A549 (cell line): ENCODE data around the gene ARSJ. TPM values are rescaled to one million over a fixed set of nuclear protein-coding genes. Genes with fewer than 3 reads are reported as not detected.

Experiments used
- ATAC-seq, 2 experiments: fragments of 200-7000 bp in 1 of 2; fragments of >200 bp in 1 of 2; cut with Nextera tagmentation in 1 of 2; cut with Tn5 transposase in 1 of 2; 3 replicates each; pipeline versions ENCODE4 v1.8.0 to v1.9.1; 2018 to 2020; ENCODE audit warnings: mild to moderate bottlenecking in 1 of 2, moderate library complexity in 1 of 2
- CTCF ChIA-PET: fragments of 300-600 bp; sonication (Branson Sonifier 250); formaldehyde crosslinking; extraction: SDS; loops from one replicate; lab custom pipeline; 2021; ENCODE audit warnings: antibody characterized with exemption, inconsistent platforms; lab: Yijun Ruan, JAX
- POLR2A ChIA-PET: fragments of 350-600 bp; formaldehyde crosslinking; extraction: SDS; loops from one replicate; lab custom pipeline; 2021; ENCODE audit warnings: antibody characterized with exemption, inconsistent platforms; lab: Yijun Ruan, JAX
- DNase-seq, 2 experiments: peaks; one replicate each; pipeline versions ENCODE4 v3.0.0 to v3.0.0-alpha.2; 2011 to 2016; ENCODE audit warnings: low read depth in 1 of 2, low spot score in 1 of 2
- FAIRE-seq: peaks from 2 replicates; lab custom pipeline; 2011; peaks lifted over from hg19 to GRCh38; lab: Jason Lieb, UNC
- H3K27ac ChIP-seq, 2 experiments: fragments of >200 bp; sonication (Bioruptor Twin); formaldehyde crosslinking; 3 replicates each; pipeline ENCODE4 v1.5.1; 2016 to 2017
- H3K4me1 ChIP-seq: fragments of >200 bp; sonication (Bioruptor Twin); formaldehyde crosslinking; 3 replicates; pipeline ENCODE4 v1.6.1; 2016
- H3K4me2 ChIP-seq: fragments of >200 bp; sonication (Bioruptor Twin); formaldehyde crosslinking; 3 replicates; pipeline ENCODE4 v1.6.1; 2016
- H3K4me3 ChIP-seq: fragments of >200 bp; sonication (Bioruptor Twin); formaldehyde crosslinking; 3 replicates; pipeline ENCODE4 v1.5.1; 2016
- H3K9me3 ChIP-seq: fragments of >200 bp; sonication (Bioruptor Twin); formaldehyde crosslinking; 3 replicates; pipeline ENCODE4 v1.6.1; 2016
- BHLHE40 ChIP-seq: IDR thresholded peaks from 2 replicates; pipeline ENCODE4 v1.6.1; 2012; ENCODE audit warnings: low read depth, low read length, inconsistent platforms
- CEBPB ChIP-seq, 2 experiments: fragments of >200 bp in 1 of 2; sonication (Bioruptor Twin) in 1 of 2; formaldehyde crosslinking in 1 of 2; IDR thresholded peaks; 2 replicates each; pipeline ENCODE4 v1.6.1; 2012 to 2016
- CHD4 ChIP-seq: fragments of 200-600 bp; sonication (generic); IDR thresholded peaks from 2 replicates; pipeline ENCODE4 v1.6.1; 2016; ENCODE audit warnings: antibody characterized with exemption, mild to moderate bottlenecking, borderline replicate concordance
- EHF ChIP-seq: fragments of 250-450 bp; sonication (Bioruptor Pico); IDR thresholded peaks from 2 replicates; pipeline ENCODE4 v1.5.0; 2020; ENCODE audit warnings: mild to moderate bottlenecking
- ESRRA ChIP-seq: fragments of 150-350 bp; IDR thresholded peaks from 2 replicates; pipeline ENCODE4 v1.6.1; 2014; ENCODE audit warnings: mild to moderate bottlenecking, low read length, borderline replicate concordance
- FOSB ChIP-seq: fragments of 250-450 bp; sonication (Bioruptor Pico); IDR thresholded peaks from 2 replicates; pipeline ENCODE4 v1.5.0; 2020; ENCODE audit warnings: mild to moderate bottlenecking, moderate library complexity
- FOSL2 ChIP-seq, 2 experiments: fragments of 450-650 bp in 1 of 2; fragments of >200 bp in 1 of 2; sonication (Bioruptor Twin) in 1 of 2; formaldehyde crosslinking; IDR thresholded peaks; 2 replicates each; pipeline versions ENCODE4 v1.5.0 to v1.6.1; 2016 to 2020; ENCODE audit warnings: mild to moderate bottlenecking in 1 of 2, moderate library complexity in 1 of 2
- FOXS1 ChIP-seq: fragments of 250-450 bp; sonication (Bioruptor Pico); IDR thresholded peaks from 2 replicates; pipeline ENCODE4 v1.5.0; 2020; ENCODE audit warnings: mild to moderate bottlenecking, moderate library complexity
- HMGXB4 ChIP-seq: fragments of 250-450 bp; sonication (Bioruptor Pico); IDR thresholded peaks from 2 replicates; pipeline ENCODE4 v1.5.0; 2021; ENCODE audit warnings: mild to moderate bottlenecking, moderate library complexity, borderline replicate concordance
- HOXB5 ChIP-seq: fragments of 250-450 bp; sonication (Bioruptor Pico); IDR thresholded peaks from 2 replicates; pipeline ENCODE4 v1.5.0; 2020; ENCODE audit warnings: mild to moderate bottlenecking, moderate library complexity
- JUN ChIP-seq, 2 experiments: fragments of >200 bp; sonication (Bioruptor Twin); formaldehyde crosslinking; IDR thresholded peaks; 2 replicates in 1 of 2; 3 replicates in 1 of 2; pipeline ENCODE4 v1.6.1; 2016 to 2017
- KDM1A ChIP-seq: fragments of 200-600 bp; sonication (generic); IDR thresholded peaks from 2 replicates; pipeline ENCODE4 v1.6.1; 2016; ENCODE audit warnings: low read depth, mild to moderate bottlenecking
- KDM5A ChIP-seq: fragments of 200-600 bp; sonication (generic); IDR thresholded peaks from 2 replicates; pipeline ENCODE4 v1.6.1; 2016; ENCODE audit warnings: antibody characterized with exemption, mild to moderate bottlenecking
- MAX ChIP-seq: IDR thresholded peaks from 2 replicates; pipeline ENCODE4 v1.6.1; 2012
- MYC ChIP-seq: IDR thresholded peaks from 2 replicates; pipeline ENCODE4 v1.6.1; 2012; ENCODE audit warnings: mild to moderate bottlenecking, inconsistent platforms, low read length, improper control_type of control experiment, borderline replicate concordance
- NPAS2 ChIP-seq: fragments of 250-450 bp; sonication (Bioruptor Pico); IDR thresholded peaks from 2 replicates; pipeline ENCODE4 v1.8.0; 2022; ENCODE audit warnings: mild to moderate bottlenecking, moderate library complexity, borderline replicate concordance
- NR3C1 ChIP-seq: fragments of >200 bp; sonication (Bioruptor Twin); formaldehyde crosslinking; IDR thresholded peaks from 3 replicates; pipeline ENCODE4 v1.6.1; 2017
- PBX3 ChIP-seq: IDR thresholded peaks from 2 replicates; pipeline ENCODE4 v1.6.1; 2012
- RCOR1 ChIP-seq: fragments of 150-350 bp; IDR thresholded peaks from 2 replicates; pipeline ENCODE4 v1.6.1; 2014; ENCODE audit warnings: antibody characterized with exemption, low read length, low read depth
- REST ChIP-seq: fragments of 200-600 bp; sonication (generic); IDR thresholded peaks from 2 replicates; pipeline ENCODE4 v1.6.1; 2016; ENCODE audit warnings: antibody characterized with exemption, mild to moderate bottlenecking, moderate library complexity
- RNF2 ChIP-seq: fragments of 200-600 bp; sonication (generic); IDR thresholded peaks from 2 replicates; pipeline ENCODE4 v1.6.1; 2016; ENCODE audit warnings: low read depth, mild to moderate bottlenecking, antibody characterized with exemption, moderate library complexity, borderline replicate concordance
- SMC3 ChIP-seq: fragments of >200 bp; sonication (Bioruptor Twin); formaldehyde crosslinking; IDR thresholded peaks from 3 replicates; pipeline ENCODE4 v1.6.1; 2018; ENCODE audit warnings: inconsistent platforms
- TP53 ChIP-seq: fragments of 250-450 bp; sonication (Bioruptor Pico); IDR thresholded peaks from 2 replicates; pipeline ENCODE4 v1.5.0; 2021; ENCODE audit warnings: mild to moderate bottlenecking, moderate library complexity
- USF2 ChIP-seq: fragments of 450-650 bp; IDR thresholded peaks from 2 replicates; pipeline ENCODE4 v1.6.1; 2014; ENCODE audit warnings: antibody characterized with exemption
- ZC3H11A ChIP-seq: fragments of 450-650 bp; IDR thresholded peaks from 2 replicates; pipeline ENCODE4 v1.6.1; 2014; ENCODE audit warnings: antibody characterized with exemption, mild to moderate bottlenecking
- ZSCAN20 ChIP-seq: fragments of 250-450 bp; sonication (Bioruptor Pico); IDR thresholded peaks from 2 replicates; pipeline ENCODE4 v1.8.0; 2022; ENCODE audit warnings: mild to moderate bottlenecking, moderate library complexity
- WGBS: methylation state at CpG from one replicate; pipeline ENCODE4 v1.1.6; 2017; ENCODE audit errors: missing lambda C conversion rate; 5-methylcytosine and 5-hydroxymethylcytosine counted together
- polyA plus RNA-seq, 4 experiments: library from polyadenylated mRNA; depleted of rRNA in 3 of 4; stranded (reverse); fragments of >200 nt; fragmentation: RNase III in 1 of 4; extraction: RNeasy Plus Mini Kit Qiagen cat#74134 plus additional on column Dnase treatment in 1 of 4; gene quantifications; 2 replicates in 3 of 4; 3 replicates in 1 of 4; pipeline ENCODE4 v1.2.3, GENCODE V29; 2011 to 2017

The ARSJ gene
- polyA plus RNA-seq, 2 of the 4 experiments (the other 2 are of a cell fraction), result 3.0 to 8.6 TPM

- no peaks in the 10 kb centered on the region for H3K4me1 ChIP-seq
- H3K4me2 ChIP-seq, result no peak overlapping the region
- H3K9me3 ChIP-seq, result no peaks in the 10 kb centered on the region
- FAIRE-seq (no peak), DNase-seq (no peak), ATAC-seq (no peak)
- ChIA-PET CTCF (no interaction called here), POLR2A (no interaction called here)
- TF ChIP-seq FOXS1 (CRISPR knock-in tag), result no peak
- no peak for TF ChIP-seq BHLHE40
- no peak for TF ChIP-seq ZSCAN20 (CRISPR knock-in tag)
- TF ChIP-seq USF2, result no peak
- TF ChIP-seq ESRRA, result no peak
- no peak for TF ChIP-seq RCOR1
- no peak overlapping the region for H3K27ac ChIP-seq
- no peak overlapping the region for H3K4me3 ChIP-seq
- 81% methylated on average over 5 of the region's 5 CpGs for WGBS
Observed at GRCh38 chr4:114025176-114025777, 45.8 kb upstream of the ARSJ start.

- WGBS, result 83% methylated on average over 3 of the region's 3 CpGs
- Histone ChIP-seq H3K27ac (no peak overlapping the region), H3K9me3 (no peaks in the 10 kb centered on the region), H3K4me2 (no peak overlapping the region), H3K4me3 (no peak overlapping the region), H3K4me1 (peaks cover 9% of the 10 kb centered on the region)
- POLR2A ChIA-PET, result no interaction called here
- CTCF ChIA-PET, result interaction anchor here (1.0 kb wide), 1 partner anchor 11 kb away, joined by 3 read pairs; no protein-coding TSS in a partner anchor
- no peak for DNase-seq
- ATAC-seq, result no peak
- no peak for FAIRE-seq
- no peak for TF ChIP-seq FOSB (CRISPR knock-in tag)
- TF ChIP-seq KDM1A, result no peak
- TF ChIP-seq TP53 (CRISPR knock-in tag), result no peak
- TF ChIP-seq, all 56 proteins: peak for 0
Observed at GRCh38 chr4:114021451-114021850, 42.0 kb upstream of the ARSJ start.

- Histone ChIP-seq H3K4me2 (0 out of 3 replicates have a peak overlapping the region, but pooled peaks have one; percentile 25), H3K4me3 (no peak overlapping the region), H3K27ac (no peak overlapping the region), H3K4me1 (peaks cover 20% of the 10 kb centered on the region), H3K9me3 (no peaks in the 10 kb centered on the region)
- WGBS, result 93% methylated on average over 1 of the region's 1 CpG
- CTCF ChIA-PET, result no interaction called here
- ATAC-seq (no peak), FAIRE-seq (no peak), DNase-seq (no peak)
- POLR2A ChIA-PET, result no interaction called here
- no peak for TF ChIP-seq JUN (IDR thresholded peaks at IDR 0.05)
- TF ChIP-seq MAX, result no peak
- TF ChIP-seq NR3C1, result no peak
- no peak for TF ChIP-seq SMC3
- no peak for TF ChIP-seq HOXB5 (CRISPR knock-in tag)
- no peak for TF ChIP-seq HMGXB4 (CRISPR knock-in tag)
- no peak; a peak in 1 of 4 replicates for TF ChIP-seq CEBPB (IDR thresholded peaks at IDR 0.05)
- TF ChIP-seq KDM5A, result no peak
- TF ChIP-seq CHD4, result no peak
- TF ChIP-seq PBX3, result no peak
- TF ChIP-seq RNF2, result no peak
- no peak for TF ChIP-seq NPAS2 (CRISPR knock-in tag)
- TF ChIP-seq MYC, result no peak
- no peak for TF ChIP-seq REST
- no peak for TF ChIP-seq EHF (CRISPR knock-in tag)
- no peak for TF ChIP-seq FOSL2 (IDR thresholded peaks at IDR 0.05)
- TF ChIP-seq FOSL2 (CRISPR knock-in tag; IDR thresholded peaks at IDR 0.05), result no peak
- TF ChIP-seq ZC3H11A, result no peak
Observed at GRCh38 chr4:114019969-114020358, 40.5 kb upstream of the ARSJ start.
